Measurements from ENCODE around the gene UBR3. TPM values are rescaled to one million over a fixed set of nuclear protein-coding genes. Genes with fewer than 3 reads are reported as not detected.
"Not testable (repeated sequence)": the region's sequence is repeated elsewhere in the genome, so short reads cannot be mapped to it uniquely, and the experiment has no call there.

The UBR3 gene
- total RNA-seq, 1 experiment from 2014 or later, result 48.9 TPM

DNA sequence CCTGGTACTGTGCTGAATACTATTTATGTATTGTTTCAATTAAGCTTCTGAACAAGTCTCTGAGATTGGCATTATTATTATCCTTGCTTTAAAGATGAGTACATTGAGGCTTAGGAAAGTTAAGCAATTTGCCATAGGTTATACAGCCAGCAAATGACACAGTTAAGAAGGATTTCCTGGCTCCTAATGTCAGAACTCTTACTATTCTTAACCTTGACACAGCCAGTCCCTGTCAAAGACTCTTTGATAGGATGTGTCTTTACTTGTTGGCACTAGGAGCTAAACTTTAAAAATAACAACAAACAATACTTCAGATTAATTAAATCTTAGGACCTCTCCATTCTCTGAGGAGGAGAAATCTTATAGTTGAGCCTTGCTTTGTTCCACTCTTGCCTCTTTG lies 70.6 kb downstream of the UBR3 start:
- TF ChIP-seq EZH2 (IDR thresholded peaks at IDR 0.05; ENCODE audit: borderline replicate concordance, low read depth, low read length, poor library complexity, severe bottlenecking), result no peak
- TF ChIP-seq, protein P1, sequence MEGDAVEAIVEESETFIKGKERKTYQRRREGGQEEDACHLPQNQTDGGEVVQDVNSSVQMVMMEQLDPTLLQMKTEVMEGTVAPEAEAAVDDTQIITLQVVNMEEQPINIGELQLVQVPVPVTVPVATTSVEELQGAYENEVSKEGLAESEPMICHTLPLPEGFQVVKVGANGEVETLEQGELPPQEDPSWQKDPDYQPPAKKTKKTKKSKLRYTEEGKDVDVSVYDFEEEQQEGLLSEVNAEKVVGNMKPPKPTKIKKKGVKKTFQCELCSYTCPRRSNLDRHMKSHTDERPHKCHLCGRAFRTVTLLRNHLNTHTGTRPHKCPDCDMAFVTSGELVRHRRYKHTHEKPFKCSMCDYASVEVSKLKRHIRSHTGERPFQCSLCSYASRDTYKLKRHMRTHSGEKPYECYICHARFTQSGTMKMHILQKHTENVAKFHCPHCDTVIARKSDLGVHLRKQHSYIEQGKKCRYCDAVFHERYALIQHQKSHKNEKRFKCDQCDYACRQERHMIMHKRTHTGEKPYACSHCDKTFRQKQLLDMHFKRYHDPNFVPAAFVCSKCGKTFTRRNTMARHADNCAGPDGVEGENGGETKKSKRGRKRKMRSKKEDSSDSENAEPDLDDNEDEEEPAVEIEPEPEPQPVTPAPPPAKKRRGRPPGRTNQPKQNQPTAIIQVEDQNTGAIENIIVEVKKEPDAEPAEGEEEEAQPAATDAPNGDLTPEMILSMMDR (conservative IDR thresholded peaks at IDR 0.05; ENCODE audit: low read depth, low read length), result no peak
- Histone ChIP-seq H3K36me3 (ENCODE audit: insufficient read depth, low read length, poor library complexity, severe bottlenecking) (no peaks in the 10 kb centered on the region), H3K9me3 (ENCODE audit: low read depth, low read length, poor library complexity, severe bottlenecking) (no peaks in the 10 kb centered on the region), H3K27me3 (replicated peaks; ENCODE audit: insufficient read depth, low read depth, low read length, poor library complexity) (no peaks in the 10 kb centered on the region), H3K4me3 (ENCODE audit: low read depth, low read length, poor library complexity, severe bottlenecking) (no peak overlapping the region), H3K4me1 (ENCODE audit: insufficient read depth, low read length, poor library complexity, severe bottlenecking) (no peaks in the 10 kb centered on the region), H3K27ac (ENCODE audit: low read depth, low read length, poor library complexity, severe bottlenecking) (no peak overlapping the region)
- CTCF ChIA-PET, result no interaction called here
- no TSS peak for BruUV-seq (replicated peaks)
- intact Hi-C loops (cut with micrococcal nuclease; ENCODE audit: unreplicated experiment), result no loop called here
- POLR2A ChIA-PET (ENCODE audit: low non-redundant PET), result no interaction called here
- DNase-seq (ENCODE audit: low spot score), result no peak

DNA sequence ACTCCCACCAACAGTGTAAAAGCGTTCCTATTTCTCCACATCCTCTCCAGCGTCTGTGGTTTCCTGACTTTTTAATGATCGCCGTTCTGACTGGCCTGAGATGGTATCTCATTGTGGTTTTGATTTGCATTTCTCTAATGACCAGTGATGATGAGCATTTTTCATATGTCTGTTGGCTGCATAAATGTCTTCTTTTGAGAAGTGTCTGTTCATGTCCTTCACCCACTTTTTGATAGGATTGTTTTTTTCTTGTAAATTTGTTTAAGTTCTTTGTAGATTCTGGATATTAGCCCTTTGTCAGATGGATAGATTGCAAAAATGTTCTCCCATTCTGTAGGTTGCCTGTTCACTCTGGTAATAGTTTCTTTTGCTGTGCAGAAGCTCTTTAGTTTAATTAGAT lies 72.8 kb downstream of the UBR3 start:
- H3K4me3 ChIP-seq (ENCODE audit: low read depth, low read length, poor library complexity, severe bottlenecking); H3K27me3 ChIP-seq (replicated peaks; ENCODE audit: insufficient read depth, low read depth, low read length, poor library complexity); H3K27ac ChIP-seq (ENCODE audit: low read depth, low read length, poor library complexity, severe bottlenecking); H3K9me3 ChIP-seq (ENCODE audit: low read depth, low read length, poor library complexity, severe bottlenecking); CTCF ChIA-PET; intact Hi-C loops (cut with micrococcal nuclease; ENCODE audit: unreplicated experiment); H3K36me3 ChIP-seq (ENCODE audit: insufficient read depth, low read length, poor library complexity, severe bottlenecking); H3K4me1 ChIP-seq (ENCODE audit: insufficient read depth, low read length, poor library complexity, severe bottlenecking); DNase-seq (ENCODE audit: low spot score); BruUV-seq (replicated peaks); POLR2A ChIA-PET (ENCODE audit: low non-redundant PET): not testable (repeated sequence)

DNA sequence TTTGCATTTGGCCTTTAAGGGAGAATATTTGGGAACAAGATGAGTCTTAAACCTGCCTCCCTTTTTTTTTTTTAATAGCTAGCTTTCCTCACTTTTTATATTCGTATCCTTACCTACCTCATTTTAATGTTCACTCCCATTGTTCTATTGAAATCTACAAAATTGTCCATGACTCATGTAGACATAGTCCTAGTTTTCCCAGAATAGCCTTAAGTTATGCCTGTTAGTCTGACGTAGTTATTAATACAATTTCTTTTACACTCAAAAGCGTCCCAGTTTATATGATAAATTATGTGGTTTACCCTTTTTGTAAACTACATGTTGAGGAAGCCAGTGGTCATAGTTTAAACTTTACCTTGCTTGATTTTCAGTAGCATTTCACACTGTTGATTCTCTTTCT lies 73.4 kb downstream of the UBR3 start:
- Histone ChIP-seq H3K27me3 (replicated peaks; ENCODE audit: insufficient read depth, low read depth, low read length, poor library complexity) (no peaks in the 10 kb centered on the region), H3K4me3 (ENCODE audit: low read depth, low read length, poor library complexity, severe bottlenecking) (no peak overlapping the region), H3K36me3 (ENCODE audit: insufficient read depth, low read length, poor library complexity, severe bottlenecking) (no peaks in the 10 kb centered on the region), H3K4me1 (ENCODE audit: insufficient read depth, low read length, poor library complexity, severe bottlenecking) (no peaks in the 10 kb centered on the region), H3K27ac (ENCODE audit: low read depth, low read length, poor library complexity, severe bottlenecking) (no peak overlapping the region), H3K9me3 (ENCODE audit: low read depth, low read length, poor library complexity, severe bottlenecking) (no peaks in the 10 kb centered on the region)
- no peak for TF ChIP-seq EZH2 (IDR thresholded peaks at IDR 0.05; ENCODE audit: borderline replicate concordance, low read depth, low read length, poor library complexity, severe bottlenecking)
- TF ChIP-seq, protein P1 (conservative IDR thresholded peaks at IDR 0.05; ENCODE audit: low read depth, low read length), result no peak
- DNase-seq (ENCODE audit: low spot score), result no peak
- intact Hi-C loops (cut with micrococcal nuclease; ENCODE audit: unreplicated experiment), result no loop called here
- ChIA-PET POLR2A (ENCODE audit: low non-redundant PET) (no interaction called here), CTCF (no interaction called here)
- no TSS peak for BruUV-seq (replicated peaks)

DNA sequence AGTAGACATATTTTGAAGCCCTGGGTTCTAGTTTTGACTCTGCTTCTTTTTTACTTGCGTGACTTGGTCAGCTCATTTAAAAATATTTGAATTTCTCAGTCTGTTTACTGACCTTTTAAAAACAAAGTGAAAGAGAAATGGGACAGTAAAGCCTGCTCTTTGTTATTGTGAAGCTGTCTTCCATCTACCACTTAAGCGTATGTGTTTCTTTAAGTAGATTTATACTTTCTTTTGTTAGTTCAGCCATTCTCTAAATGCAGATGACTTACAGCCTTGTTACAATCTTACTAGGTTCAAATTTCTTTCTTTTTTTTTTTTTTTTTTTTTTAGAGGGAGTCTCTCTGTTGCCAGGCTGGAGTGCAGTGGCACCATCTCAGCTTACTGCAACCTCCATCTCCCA lies 79.5 kb downstream of the UBR3 start:
- no peak for DNase-seq (ENCODE audit: low spot score)
- H3K36me3 ChIP-seq (ENCODE audit: insufficient read depth, low read length, poor library complexity, severe bottlenecking), result no peaks in the 10 kb centered on the region
- intact Hi-C loops (cut with micrococcal nuclease; ENCODE audit: unreplicated experiment), result no loop called here
- TF ChIP-seq EZH2 (IDR thresholded peaks at IDR 0.05; ENCODE audit: borderline replicate concordance, low read depth, low read length, poor library complexity, severe bottlenecking), result no peak
- TF ChIP-seq, protein P1 (conservative IDR thresholded peaks at IDR 0.05; ENCODE audit: low read depth, low read length), result no peak
- BruUV-seq (replicated peaks), result no TSS peak
- CTCF ChIA-PET, result no interaction called here
- H3K4me1 ChIP-seq (ENCODE audit: insufficient read depth, low read length, poor library complexity, severe bottlenecking), result no peaks in the 10 kb centered on the region
- POLR2A ChIA-PET (ENCODE audit: low non-redundant PET), result no interaction called here
- no peak overlapping the region for H3K4me3 ChIP-seq (ENCODE audit: low read depth, low read length, poor library complexity, severe bottlenecking)
- no peaks in the 10 kb centered on the region for H3K9me3 ChIP-seq (ENCODE audit: low read depth, low read length, poor library complexity, severe bottlenecking)
- no peak overlapping the region for H3K27ac ChIP-seq (ENCODE audit: low read depth, low read length, poor library complexity, severe bottlenecking)
- no peaks in the 10 kb centered on the region for H3K27me3 ChIP-seq (replicated peaks; ENCODE audit: insufficient read depth, low read depth, low read length, poor library complexity)

Data from A673 (cell line).